Neural progenitor cell (in vitro differentiated cells): ENCODE results near the gene SPAG16.

ENCODE experiments used
- CTCF ChIP-seq: fragments of 200-600 bp; sonication (generic); IDR thresholded peaks from 2 replicates; pipeline ENCODE4 v1.5.1; 2017; ENCODE audit warnings: antibody characterized with exemption, mild to moderate bottlenecking
- EZH2 ChIP-seq: fragments of 200-600 bp; sonication (generic); IDR thresholded peaks from 2 replicates; pipeline ENCODE4 v1.6.1; 2017; ENCODE audit warnings: antibody characterized with exemption, mild to moderate bottlenecking, moderate library complexity

DNA sequence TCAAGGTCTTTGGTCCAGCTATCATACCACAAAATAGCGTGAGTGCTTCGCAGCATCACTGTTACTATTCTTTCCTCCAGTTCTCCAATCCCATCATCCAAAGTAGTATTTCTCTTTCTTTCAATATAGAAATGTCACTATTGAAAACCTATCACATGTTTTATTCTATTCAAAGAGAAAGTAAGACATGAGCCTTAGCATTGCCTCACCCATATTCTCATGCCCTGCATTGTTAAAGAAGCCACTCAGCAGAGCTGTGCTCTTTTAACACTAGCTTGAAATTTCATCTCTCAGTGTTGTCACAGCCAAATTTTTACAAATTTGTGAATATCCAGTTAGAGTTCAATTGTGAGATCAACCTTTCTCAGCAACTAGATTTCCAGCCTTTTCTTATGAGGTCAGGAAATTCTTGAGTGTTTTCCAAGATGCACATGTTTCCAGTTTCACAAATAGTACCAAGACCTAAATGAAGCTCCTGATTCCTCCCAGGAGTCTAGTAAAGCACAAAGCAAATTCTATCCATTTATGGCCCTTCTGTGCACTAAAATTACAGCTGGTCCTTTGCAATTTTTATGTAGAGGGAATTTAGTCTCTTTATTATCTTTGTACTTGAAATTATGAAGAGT lies 343.7 kb downstream of the SPAG16 start:
- TF ChIP-seq CTCF = no peak
- no peak for TF ChIP-seq EZH2
